Prostate gland (tissue), 2 donors: ENCODE measurements around the gene SLC46A1.

Source experiments
- POLR2A ChIP-seq: fragments of 450-650 bp; IDR thresholded peaks from one replicate; pipeline ENCODE4 v1.6.1; 2016; ENCODE audit warnings: antibody characterized with exemption, mild to moderate bottlenecking
- TF ChIP-seq, protein P1 (sequence below), 4 experiments: fragments of 200-600 bp in 2 of 4; fragments of 450-650 bp in 2 of 4; sonication (generic) in 2 of 4; IDR thresholded peaks; 1 replicate in 3 of 4; 2 replicates in 1 of 4; pipeline ENCODE4 v1.5.1; 2016 to 2019; ENCODE audit warnings: antibody characterized with exemption in 4 of 4, mild to moderate bottlenecking in 2 of 4, moderate library complexity in 2 of 4

GRCh38 chr17:28447396-28447760 lies 41.4 kb upstream of the SLC46A1 start:
- TF ChIP-seq, protein P1, sequence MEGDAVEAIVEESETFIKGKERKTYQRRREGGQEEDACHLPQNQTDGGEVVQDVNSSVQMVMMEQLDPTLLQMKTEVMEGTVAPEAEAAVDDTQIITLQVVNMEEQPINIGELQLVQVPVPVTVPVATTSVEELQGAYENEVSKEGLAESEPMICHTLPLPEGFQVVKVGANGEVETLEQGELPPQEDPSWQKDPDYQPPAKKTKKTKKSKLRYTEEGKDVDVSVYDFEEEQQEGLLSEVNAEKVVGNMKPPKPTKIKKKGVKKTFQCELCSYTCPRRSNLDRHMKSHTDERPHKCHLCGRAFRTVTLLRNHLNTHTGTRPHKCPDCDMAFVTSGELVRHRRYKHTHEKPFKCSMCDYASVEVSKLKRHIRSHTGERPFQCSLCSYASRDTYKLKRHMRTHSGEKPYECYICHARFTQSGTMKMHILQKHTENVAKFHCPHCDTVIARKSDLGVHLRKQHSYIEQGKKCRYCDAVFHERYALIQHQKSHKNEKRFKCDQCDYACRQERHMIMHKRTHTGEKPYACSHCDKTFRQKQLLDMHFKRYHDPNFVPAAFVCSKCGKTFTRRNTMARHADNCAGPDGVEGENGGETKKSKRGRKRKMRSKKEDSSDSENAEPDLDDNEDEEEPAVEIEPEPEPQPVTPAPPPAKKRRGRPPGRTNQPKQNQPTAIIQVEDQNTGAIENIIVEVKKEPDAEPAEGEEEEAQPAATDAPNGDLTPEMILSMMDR (IDR thresholded peaks at IDR 0.05) = no peak
- TF ChIP-seq POLR2A = no peak
